ENCODE data around the gene STK24.

STK24 gene

GRCh38 chr13:98503175-98504028 lies 73.5 kb downstream of the STK24 start:
- peak in 1 of 42 donors; percentile 34 for DNase-seq
- intact Hi-C loops (cut with DNase I): no loop called here

GRCh38 chr13:98500963-98501421 lies 75.9 kb downstream of the STK24 start:
- DNase-seq: no peak
- intact Hi-C loops (cut with DNase I): no loop called here

GRCh38 chr13:98496966-98497365 lies 79.9 kb downstream of the STK24 start:
- intact Hi-C loops (cut with DNase I): no loop called here

GRCh38 chr13:98496479-98496791 lies 80.5 kb downstream of the STK24 start:
- intact Hi-C loops (cut with DNase I): no loop called here
- peak in 1 of 42 donors; percentile 31 for DNase-seq

More at GRCh38 chr13:98496966-98497365, 79.9 kb downstream of the STK24 start:
- peak in 1 of 42 donors; percentile 4 for DNase-seq

- intact Hi-C loops (cut with DNase I): no loop called here
- DNase-seq: peak in 2 of 42 donors; percentile 23 to 36
Measured at GRCh38 chr13:98495627-98496478, 81.1 kb downstream of the STK24 start.

GRCh38 chr13:98494769-98495168 lies 82.1 kb downstream of the STK24 start:
- intact Hi-C loops (cut with DNase I): no loop called here
- DNase-seq: peak in 1 of 42 donors; percentile 32

GRCh38 chr13:98493042-98493712 lies 83.7 kb downstream of the STK24 start:
- intact Hi-C loops (cut with DNase I): no loop called here
- DNase-seq: no peak

- no peak for DNase-seq
- intact Hi-C loops (cut with DNase I): no loop called here
Measured at GRCh38 chr13:98492335-98493041, 84.4 kb downstream of the STK24 start.

- no peak for DNase-seq
- intact Hi-C loops (cut with DNase I): no loop called here
Measured at GRCh38 chr13:98490866-98491265, 86.0 kb downstream of the STK24 start.

GRCh38 chr13:98490195-98490836 lies 86.6 kb downstream of the STK24 start:
- DNase-seq: no peak
- intact Hi-C loops (cut with DNase I): no loop called here

GRCh38 chr13:98489446-98490194 lies 87.3 kb downstream of the STK24 start:
- intact Hi-C loops (cut with DNase I): no loop called here
- DNase-seq: no peak

- no peak for DNase-seq
- intact Hi-C loops (cut with DNase I): no loop called here
Measured at GRCh38 chr13:98488736-98489135, 88.2 kb downstream of the STK24 start.

GRCh38 chr13:98487522-98487921 lies 89.4 kb downstream of the STK24 start:
- DNase-seq: no peak
- intact Hi-C loops (cut with DNase I): no loop called here

GRCh38 chr13:98487016-98487415 lies 89.9 kb downstream of the STK24 start:
- DNase-seq: no peak
- intact Hi-C loops (cut with DNase I): no loop called here

GRCh38 chr13:98486412-98486811 lies 90.5 kb downstream of the STK24 start:
- intact Hi-C loops (cut with DNase I): no loop called here
- no peak for DNase-seq

GRCh38 chr13:98485561-98485960 lies 91.3 kb downstream of the STK24 start:
- intact Hi-C loops (cut with DNase I): no loop called here
- DNase-seq: peak in 1 of 42 donors; percentile 11

- intact Hi-C loops (cut with DNase I): no loop called here
- peak in 9 of 42 donors; percentile 22 to 80 (median 45) for DNase-seq
Measured at GRCh38 chr13:98484289-98485219, 92.4 kb downstream of the STK24 start.
